Measurements from ENCODE around the gene MAP3K12.

- no peak for TF ChIP-seq POLR2A (IDR thresholded peaks at IDR 0.05)
- TF ChIP-seq CTCF (IDR thresholded peaks at IDR 0.05) = no peak
Measured at GRCh38 chr12:53518381-53518780, 19.1 kb upstream of the MAP3K12 start.

All from heart left ventricle (tissue), 13 donors.